Muscle of leg (tissue), 11 donors: ENCODE measurements around the gene TSPEAR. TPM values are rescaled to one million over a fixed set of nuclear protein-coding genes. Genes with fewer than 3 reads are reported as not detected.
"Not testable (repeated sequence)": the region's sequence is repeated elsewhere in the genome, so short reads cannot be mapped to it uniquely, and the experiment has no call there.

Experiments used
- DNase-seq: peaks from one replicate; pipeline ENCODE4 v3.0.0; 2013
- H3K27ac ChIP-seq: one replicate; pipeline ENCODE4 v1.5.1; 2013; ENCODE audit warnings: mild to moderate bottlenecking, low read length, control low read depth
- H3K27me3 ChIP-seq: one replicate; pipeline ENCODE4 v1.6.1; 2013; ENCODE audit warnings: low read length; ENCODE audit not compliant: control insufficient read depth, insufficient read depth
- H3K36me3 ChIP-seq: one replicate; pipeline ENCODE4 v1.6.1; 2013; ENCODE audit warnings: low read length; ENCODE audit not compliant: control insufficient read depth, insufficient read depth
- H3K4me1 ChIP-seq: one replicate; pipeline ENCODE4 v1.6.1; 2013; ENCODE audit warnings: low read length; ENCODE audit not compliant: control insufficient read depth, insufficient read depth
- H3K4me3 ChIP-seq: one replicate; pipeline ENCODE4 v1.5.1; 2013; ENCODE audit warnings: low read length, control low read depth
- H3K9me3 ChIP-seq: replicated peaks from 2 replicates; pipeline ENCODE4 v1.6.1; 2013; ENCODE audit warnings: low read depth, low read length; ENCODE audit not compliant: control insufficient read depth
- WGBS: methylation state at CpG from one replicate; pipeline ENCODE4 v1.1.5; 2013; ENCODE audit warnings: missing lambda C conversion rate; ENCODE audit not compliant: insufficient coverage; 5-methylcytosine and 5-hydroxymethylcytosine counted together
- polyA plus RNA-seq, 8 donors: library from polyadenylated mRNA; unstranded; fragments of 120-200 nt; gene quantifications; one replicate each; pipeline versions ENCODE4 v1.2.1 to v1.2.3, GENCODE V29; 2013; ENCODE audit warnings: inconsistent platforms in 1 of 8, low replicate concordance in 1 of 8; ENCODE audit not compliant: insufficient read length in 8 of 8, insufficient read depth in 1 of 8
- total RNA-seq: library from RNA; stranded (reverse); fragments of 120-200 nt; gene quantifications from one replicate; pipeline ENCODE4 v1.2.4, GENCODE V29; 2013

The TSPEAR gene
- total and polyA plus RNA-seq, 9 donors, result 0.04 to 1.5 (median 0.10) TPM; not detected in 2

DNA sequence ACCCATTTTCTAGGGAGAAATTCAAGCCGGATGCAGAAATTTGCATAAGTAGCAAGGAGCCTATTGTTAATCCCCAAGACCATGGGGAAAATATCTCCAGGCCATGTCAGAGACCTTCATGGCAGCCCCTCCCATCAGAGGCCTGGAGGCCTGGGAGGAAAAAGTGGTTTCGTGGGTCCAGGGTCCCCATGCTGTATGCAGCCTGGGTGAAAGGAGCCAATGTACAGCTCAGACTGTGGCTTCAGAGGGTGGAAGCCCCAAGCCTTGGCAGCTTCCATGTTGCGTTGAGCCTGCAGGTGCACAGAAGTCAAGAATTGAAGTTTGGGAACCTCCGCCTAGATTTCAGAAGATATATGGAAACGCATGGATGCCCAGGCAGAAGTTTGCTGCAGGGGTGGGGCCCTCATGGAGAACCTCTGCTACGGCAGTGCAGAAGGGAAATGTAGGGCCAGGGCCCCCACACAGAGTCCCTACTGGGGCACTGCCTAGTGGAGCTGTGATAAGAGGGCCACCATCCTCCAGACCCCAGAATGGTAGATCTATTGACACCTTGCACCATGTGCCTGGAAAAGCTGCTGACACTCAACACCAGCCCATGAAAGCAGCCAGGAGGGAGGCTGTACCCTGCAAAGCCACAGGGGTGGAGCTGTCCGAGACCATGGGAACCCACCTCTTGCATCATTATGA, 101.1 kb downstream of the TSPEAR start:
- H3K27ac ChIP-seq, H3K9me3 ChIP-seq, DNase-seq, H3K4me1 ChIP-seq, H3K4me3 ChIP-seq, H3K36me3 ChIP-seq, H3K27me3 ChIP-seq: not testable (repeated sequence)
- WGBS, result 94% methylated on average over 7 of the region's 7 CpGs

DNA sequence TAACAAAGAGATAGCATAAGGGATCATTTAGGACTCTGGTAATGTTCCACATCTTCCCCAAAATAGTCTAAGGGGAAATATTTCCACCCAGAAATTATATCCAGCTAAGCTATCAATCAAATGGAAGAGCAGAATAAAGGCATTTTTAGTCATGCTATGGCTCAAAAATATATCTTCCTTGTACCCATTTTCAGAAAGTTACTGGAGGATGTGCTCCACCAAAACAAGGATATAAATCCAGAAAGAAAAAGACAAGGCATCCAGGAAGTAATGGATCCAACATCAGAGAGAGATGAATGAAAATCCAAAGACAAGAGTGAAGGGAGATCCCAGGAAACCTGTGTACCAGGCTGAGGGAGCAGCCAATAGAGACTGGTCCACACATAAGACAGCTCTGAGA, 102.2 kb downstream of the TSPEAR start:
- Histone ChIP-seq H3K27me3 (peaks cover 3% of the 10 kb centered on the region), H3K27ac (no peak overlapping the region), H3K4me3 (no peak overlapping the region), H3K9me3 (peaks cover 9% of the 10 kb centered on the region), H3K36me3 (no peaks in the 10 kb centered on the region), H3K4me1 (no peaks in the 10 kb centered on the region)
- DNase-seq, result no peak

DNA sequence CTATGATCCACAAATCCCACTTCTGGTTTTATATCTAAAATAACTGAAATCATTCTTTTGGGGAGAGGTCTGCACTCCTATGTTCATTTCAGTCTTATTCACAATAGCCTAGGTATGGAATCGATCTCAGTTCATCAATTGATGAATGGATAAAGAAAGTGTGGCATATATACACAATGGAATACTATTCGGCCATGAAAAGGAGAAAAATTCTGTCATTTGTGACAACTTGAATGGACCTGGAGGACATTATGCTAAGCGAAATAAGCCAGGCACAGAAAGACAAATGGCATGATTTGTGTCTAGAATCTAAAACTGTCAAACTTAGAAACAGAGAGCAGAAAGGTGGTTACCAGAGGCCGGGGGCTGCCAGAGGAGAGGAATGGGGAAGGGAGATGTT, 104.9 kb downstream of the TSPEAR start:
- WGBS, result 86% methylated on average over 2 of the region's 4 CpGs

DNA sequence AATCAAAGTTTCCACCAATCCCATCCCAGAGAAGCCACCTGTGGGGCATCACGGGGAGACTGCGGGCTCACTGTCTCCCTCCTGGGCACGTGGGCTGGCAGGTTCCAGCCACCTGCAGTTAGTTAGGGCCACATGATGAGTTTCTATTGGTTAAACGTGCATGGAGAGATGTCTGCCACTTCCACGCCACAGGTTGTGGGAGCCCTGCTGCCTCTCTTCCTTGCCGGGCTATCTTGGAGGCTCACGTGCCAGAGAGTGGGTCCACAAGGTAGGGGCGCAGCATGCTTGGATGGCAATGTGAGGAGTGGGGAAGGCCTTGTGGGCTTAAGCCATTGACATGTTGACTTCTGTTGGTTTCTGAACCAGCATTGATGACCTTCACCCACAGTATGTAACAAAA, 107.5 kb downstream of the TSPEAR start:
- Histone ChIP-seq H3K4me1 (peaks cover 3% of the 10 kb centered on the region), H3K9me3 (no peaks in the 10 kb centered on the region), H3K27ac (no peak overlapping the region), H3K4me3 (no peak overlapping the region), H3K36me3 (no peaks in the 10 kb centered on the region), H3K27me3 (peaks cover 6% of the 10 kb centered on the region)
- WGBS, result 71% methylated on average over 4 of the region's 8 CpGs
- no peak for DNase-seq

More for the DNA sequence above, 104.9 kb downstream of the TSPEAR start:
- Histone ChIP-seq H3K4me3 (no peak overlapping the region), H3K27ac (no peak overlapping the region), H3K9me3 (peaks cover 6% of the 10 kb centered on the region), H3K27me3 (peaks cover 8% of the 10 kb centered on the region), H3K36me3 (no peaks in the 10 kb centered on the region), H3K4me1 (peaks cover 1% of the 10 kb centered on the region)
- no peak for DNase-seq

DNA sequence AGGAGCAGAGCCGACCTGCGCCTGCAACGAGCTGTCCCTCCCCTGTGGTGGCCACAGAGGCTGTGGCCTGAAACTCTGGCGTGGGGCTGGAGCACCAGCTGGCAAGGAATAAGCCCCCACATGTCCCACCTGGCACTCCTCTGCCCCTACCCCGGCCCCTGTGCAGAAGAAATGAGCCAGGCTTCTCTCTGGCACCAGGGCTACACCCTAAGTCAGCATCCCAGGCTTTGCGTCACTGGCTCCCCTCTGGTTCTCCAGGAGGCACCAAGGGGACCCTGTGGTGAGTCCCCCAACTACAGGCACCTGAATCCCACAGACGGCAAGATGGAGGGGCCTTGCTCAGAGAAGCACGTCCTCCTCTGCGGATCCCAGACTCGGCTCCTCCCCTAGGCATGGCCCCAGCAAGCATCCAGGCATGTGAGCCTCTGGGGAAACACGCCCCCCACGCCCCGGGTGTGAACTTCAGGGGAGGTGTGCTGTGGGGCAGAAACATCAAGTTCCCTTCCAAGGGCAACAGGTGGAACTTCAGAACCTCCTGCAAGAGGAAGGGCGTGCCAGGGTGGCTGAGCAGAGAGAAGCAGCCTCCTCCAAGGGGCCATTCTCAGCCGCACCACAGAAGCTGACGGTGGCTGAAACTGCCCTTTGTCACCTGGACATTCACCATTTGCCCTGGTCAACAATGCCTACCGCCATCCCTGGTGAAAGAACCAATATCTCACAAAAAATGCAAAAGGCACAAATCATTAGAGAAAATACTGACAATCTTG, 108.1 kb downstream of the TSPEAR start:
- WGBS, result 61% methylated on average over 13 of the region's 17 CpGs
- no peak for DNase-seq
- H3K27me3 ChIP-seq, result peaks cover 6% of the 10 kb centered on the region
- no peak overlapping the region for H3K27ac ChIP-seq
- no peak overlapping the region for H3K4me3 ChIP-seq
- H3K36me3 ChIP-seq, result no peaks in the 10 kb centered on the region
- H3K4me1 ChIP-seq, result peaks cover 3% of the 10 kb centered on the region
- no peaks in the 10 kb centered on the region for H3K9me3 ChIP-seq

DNA sequence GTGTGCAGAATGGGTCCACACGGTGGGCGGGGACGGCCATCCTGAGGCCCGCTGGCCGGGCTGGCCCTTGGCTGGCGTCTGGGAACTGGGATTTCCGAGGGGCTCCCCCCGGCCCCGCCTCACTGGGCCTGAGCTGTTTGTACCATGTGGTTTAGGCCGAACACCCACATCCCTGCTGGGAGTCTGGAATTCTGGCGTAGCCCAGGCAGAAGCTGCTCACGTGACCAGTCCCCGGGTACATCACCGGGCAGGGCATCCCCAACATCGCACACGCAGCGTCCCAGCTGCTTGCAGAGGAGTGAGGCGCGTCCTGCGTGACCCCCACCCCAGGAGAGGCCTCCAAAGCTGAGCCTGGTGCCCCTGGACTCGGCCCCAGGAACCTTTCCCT, 108.9 kb downstream of the TSPEAR start:
- peaks cover 3% of the 10 kb centered on the region for H3K4me1 ChIP-seq
- H3K9me3 ChIP-seq, result no peaks in the 10 kb centered on the region
- H3K36me3 ChIP-seq, result no peaks in the 10 kb centered on the region
- DNase-seq, result no peak
- H3K27ac ChIP-seq, result no peak overlapping the region
- WGBS, result 70% methylated on average over 20 of the region's 21 CpGs
- H3K4me3 ChIP-seq, result no peak overlapping the region
- peaks cover 9% of the 10 kb centered on the region for H3K27me3 ChIP-seq

DNA sequence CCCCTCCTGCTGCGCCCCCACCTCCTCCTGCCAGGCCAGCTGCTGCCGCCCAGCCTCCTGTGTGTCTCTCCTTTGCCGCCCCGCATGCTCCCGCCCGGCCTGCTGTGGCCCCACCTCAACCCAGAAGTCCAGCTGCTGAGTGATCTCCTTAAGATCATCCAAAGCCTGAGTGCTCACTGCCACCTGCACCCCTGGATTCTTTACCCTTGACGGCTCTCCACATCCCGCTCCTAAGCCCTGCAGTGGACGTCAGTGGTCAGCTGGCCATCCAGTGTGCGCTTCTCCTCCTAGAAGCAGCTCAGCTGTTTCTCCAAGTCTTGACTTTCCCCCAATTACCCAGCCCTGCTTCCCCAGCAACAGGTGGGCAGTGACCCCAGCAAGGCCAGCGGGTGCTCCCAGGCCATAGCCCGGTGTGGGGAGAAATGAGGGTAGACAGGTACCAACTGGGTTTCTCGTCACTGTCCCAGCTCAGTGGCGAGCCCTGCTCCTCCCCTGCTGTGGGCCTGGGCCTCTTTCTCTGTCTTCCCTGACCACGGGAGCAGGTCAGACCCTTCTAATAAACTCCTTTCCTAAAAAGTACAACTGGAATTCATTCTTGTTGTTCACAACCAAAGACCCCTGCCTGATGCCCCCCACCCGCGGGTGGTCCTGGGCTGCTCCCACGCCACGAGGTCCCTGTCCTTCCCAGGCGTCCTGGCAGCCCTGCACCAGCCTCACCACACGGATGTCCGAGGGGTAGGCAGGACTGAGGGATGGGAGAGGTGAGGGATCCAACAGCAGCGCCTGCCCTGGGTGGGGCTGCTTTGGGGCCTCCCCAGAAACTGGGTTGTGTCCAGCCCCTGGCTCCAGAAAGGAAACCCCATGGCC, 109.5 kb downstream of the TSPEAR start:
- 60% methylated on average over 14 of the region's 23 CpGs for WGBS
- Histone ChIP-seq H3K27ac (no peak overlapping the region), H3K4me1 (peaks cover 3% of the 10 kb centered on the region), H3K4me3 (no peak overlapping the region), H3K36me3 (no peaks in the 10 kb centered on the region), H3K27me3 (peaks cover 9% of the 10 kb centered on the region), H3K9me3 (no peaks in the 10 kb centered on the region)
- no peak for DNase-seq

DNA sequence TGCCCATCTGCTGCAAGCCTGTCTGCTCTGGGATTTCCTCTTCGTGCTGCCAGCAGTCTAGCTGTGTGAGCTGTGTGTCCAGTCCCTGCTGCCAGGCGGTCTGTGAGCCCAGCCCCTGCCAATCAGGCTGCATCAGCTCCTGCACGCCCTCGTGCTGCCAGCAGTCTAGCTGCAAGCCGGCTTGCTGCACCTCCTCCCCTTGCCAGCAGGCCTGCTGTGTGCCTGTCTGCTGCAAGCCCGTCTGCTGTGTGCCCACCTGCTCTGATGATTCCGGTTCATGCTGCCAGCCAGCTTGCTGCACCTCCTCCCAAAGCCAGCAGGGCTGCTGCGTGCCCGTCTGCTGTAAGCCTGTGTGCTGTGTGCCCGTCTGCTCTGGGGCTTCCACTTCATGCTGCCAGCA, 110.3 kb downstream of the TSPEAR start:
- not testable (repeated sequence) for DNase-seq, H3K4me3 ChIP-seq, H3K27ac ChIP-seq, H3K9me3 ChIP-seq, H3K36me3 ChIP-seq, H3K27me3 ChIP-seq, H3K4me1 ChIP-seq
- 85% methylated on average over 9 of the region's 10 CpGs for WGBS

DNA sequence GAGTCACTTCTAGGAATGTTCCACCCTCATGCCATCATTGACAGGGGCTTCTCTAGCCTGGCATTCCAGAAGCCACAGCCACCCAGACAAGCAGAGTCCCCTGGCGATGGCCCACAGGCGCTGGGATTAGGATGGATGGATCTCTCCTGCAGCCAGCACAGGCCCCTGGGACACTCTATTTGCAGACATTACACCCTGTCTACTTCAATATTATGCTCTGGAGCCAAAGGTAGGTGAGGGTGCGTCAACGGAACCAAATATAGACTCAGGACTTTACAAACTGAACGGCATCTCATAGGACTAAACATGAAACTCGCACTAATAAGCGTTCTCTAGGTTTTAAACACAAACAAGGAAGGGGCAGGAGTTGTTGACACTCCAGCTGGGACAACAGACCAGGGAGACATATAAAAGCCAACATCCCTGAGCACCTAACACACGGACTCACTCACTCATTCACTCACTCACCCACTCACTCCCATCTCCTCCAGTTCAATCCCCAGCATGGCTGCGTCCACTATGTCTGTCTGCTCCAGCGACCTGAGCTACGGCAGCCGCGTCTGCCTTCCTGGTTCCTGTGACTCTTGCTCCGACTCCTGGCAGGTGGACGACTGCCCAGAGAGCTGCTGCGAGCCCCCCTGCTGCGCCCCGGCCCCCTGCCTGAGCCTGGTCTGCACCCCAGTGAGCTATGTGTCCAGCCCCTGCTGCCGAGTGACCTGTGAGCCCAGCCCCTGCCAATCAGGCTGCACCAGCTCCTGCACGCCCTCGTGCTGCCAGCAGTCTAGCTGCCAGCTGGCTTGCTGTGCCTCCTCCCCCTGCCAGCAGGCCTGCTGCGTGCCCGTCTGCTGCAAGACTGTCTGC, 111.0 kb downstream of the TSPEAR start, which contains the start of gene KRTAP10-7:
TSS of gene KRTAP10-7 (plus strand) at position 480 of the 861 bp plus-strand sequence. CDS start at position 505, 25 bp downstream.
- not testable (repeated sequence) for H3K4me1 ChIP-seq, H3K27ac ChIP-seq, H3K4me3 ChIP-seq, H3K9me3 ChIP-seq, DNase-seq, H3K27me3 ChIP-seq, H3K36me3 ChIP-seq
- WGBS, result 81% methylated on average over 5 of the region's 23 CpGs
